Muscle of leg (tissue), 11 donors: ENCODE results near the gene GATAD1. TPM values are rescaled to one million over a fixed set of nuclear protein-coding genes. Genes with fewer than 3 reads are reported as not detected.

Experiments used
- DNase-seq: peaks from one replicate; pipeline ENCODE4 v3.0.0; 2013
- H3K27ac ChIP-seq: one replicate; pipeline ENCODE4 v1.5.1; 2013; ENCODE audit warnings: mild to moderate bottlenecking, low read length, control low read depth
- H3K27me3 ChIP-seq: one replicate; pipeline ENCODE4 v1.6.1; 2013; ENCODE audit warnings: low read length; ENCODE audit not compliant: control insufficient read depth, insufficient read depth
- H3K36me3 ChIP-seq: one replicate; pipeline ENCODE4 v1.6.1; 2013; ENCODE audit warnings: low read length; ENCODE audit not compliant: control insufficient read depth, insufficient read depth
- H3K4me1 ChIP-seq: one replicate; pipeline ENCODE4 v1.6.1; 2013; ENCODE audit warnings: low read length; ENCODE audit not compliant: control insufficient read depth, insufficient read depth
- H3K4me3 ChIP-seq: one replicate; pipeline ENCODE4 v1.5.1; 2013; ENCODE audit warnings: low read length, control low read depth
- H3K9me3 ChIP-seq: replicated peaks from 2 replicates; pipeline ENCODE4 v1.6.1; 2013; ENCODE audit warnings: low read depth, low read length; ENCODE audit not compliant: control insufficient read depth
- WGBS: methylation state at CpG from one replicate; pipeline ENCODE4 v1.1.5; 2013; ENCODE audit warnings: missing lambda C conversion rate; ENCODE audit not compliant: insufficient coverage; 5-methylcytosine and 5-hydroxymethylcytosine counted together
- polyA plus RNA-seq, 8 donors: library from polyadenylated mRNA; unstranded; fragments of 120-200 nt; gene quantifications; one replicate each; pipeline versions ENCODE4 v1.2.1 to v1.2.3, GENCODE V29; 2013; ENCODE audit warnings: inconsistent platforms in 1 of 8, low replicate concordance in 1 of 8; ENCODE audit not compliant: insufficient read length in 8 of 8, insufficient read depth in 1 of 8
- total RNA-seq: library from RNA; stranded (reverse); fragments of 120-200 nt; gene quantifications from one replicate; pipeline ENCODE4 v1.2.4, GENCODE V29; 2013

The GATAD1 gene
- total and polyA plus RNA-seq, 9 donors: 16.9 to 29.1 (median 22.3) TPM

DNA sequence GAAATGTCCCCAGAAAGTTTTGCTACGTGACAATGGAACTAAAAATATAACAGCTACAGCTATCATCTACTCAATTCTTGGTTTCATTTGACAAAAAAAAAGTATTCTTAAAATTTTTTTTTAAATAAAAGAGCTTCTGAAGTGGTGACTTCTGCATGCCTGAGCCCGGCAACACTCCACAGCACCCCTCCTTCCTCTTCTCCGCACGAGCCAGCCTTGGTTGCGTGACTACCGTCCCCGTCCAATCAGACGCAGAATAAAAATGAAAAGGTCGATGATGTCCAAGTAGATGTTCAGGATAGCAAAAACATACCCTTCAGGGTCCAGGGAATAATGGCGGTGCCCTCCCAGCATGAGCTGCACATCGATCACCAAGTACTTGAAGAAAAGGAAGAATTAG is 34.5 kb upstream of the GATAD1 start:
- no peaks in the 10 kb centered on the region for H3K4me1 ChIP-seq
- no peaks in the 10 kb centered on the region for H3K36me3 ChIP-seq
- no peaks in the 10 kb centered on the region for H3K9me3 ChIP-seq
- no peak overlapping the region for H3K4me3 ChIP-seq
- no peak for DNase-seq
- 78% methylated on average over 3 of the region's 11 CpGs for WGBS
- H3K27me3 ChIP-seq: peaks cover 2% of the 10 kb centered on the region
- H3K27ac ChIP-seq: no peak overlapping the region

DNA sequence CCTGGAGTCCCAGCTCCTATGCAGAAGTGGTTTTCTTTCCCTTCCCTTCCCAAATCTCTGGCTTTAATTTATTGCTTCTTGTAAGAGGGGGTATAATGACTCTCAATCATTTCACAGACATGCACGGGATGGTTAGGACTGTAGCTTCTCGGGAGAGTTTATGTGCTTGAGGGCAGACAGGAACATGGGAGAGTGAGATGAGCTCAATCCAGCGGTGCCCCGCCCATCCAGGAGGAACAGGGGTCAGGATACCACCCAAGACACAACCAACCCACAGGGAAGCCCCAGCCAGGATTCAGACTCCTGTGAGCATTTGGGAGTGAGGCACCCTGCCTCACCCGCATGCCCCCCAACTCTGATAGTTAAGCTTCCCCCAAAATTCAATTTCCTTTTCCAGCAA is 33.7 kb upstream of the GATAD1 start:
- Histone ChIP-seq H3K36me3 (no peaks in the 10 kb centered on the region), H3K27ac (no peak overlapping the region), H3K4me1 (no peaks in the 10 kb centered on the region), H3K27me3 (peaks cover 2% of the 10 kb centered on the region), H3K4me3 (no peak overlapping the region), H3K9me3 (no peaks in the 10 kb centered on the region)
- no peak for DNase-seq
- WGBS: 83% methylated on average over 1 of the region's 5 CpGs

DNA sequence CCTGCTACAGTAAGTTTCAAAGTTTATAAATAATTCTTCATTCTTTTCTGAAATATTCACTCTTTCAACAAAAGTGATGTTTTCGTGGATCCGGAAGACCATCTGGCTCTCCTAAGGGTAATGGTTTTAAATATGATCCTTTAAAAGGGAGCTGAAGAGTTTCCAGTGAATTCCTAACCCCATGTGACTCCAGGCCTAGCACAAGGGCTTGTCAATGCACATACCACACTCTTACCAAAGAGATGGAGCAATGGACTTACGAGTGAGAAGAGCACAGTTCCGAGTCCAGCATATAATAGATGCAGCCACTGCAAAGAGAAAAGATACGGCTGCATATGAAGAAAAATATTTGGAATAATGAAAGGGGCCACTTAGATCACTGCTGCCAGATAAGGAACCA is 32.1 kb upstream of the GATAD1 start:
- no peaks in the 10 kb centered on the region for H3K4me1 ChIP-seq
- H3K4me3 ChIP-seq: no peak overlapping the region
- no peaks in the 10 kb centered on the region for H3K9me3 ChIP-seq
- WGBS: 87% methylated on average over 3 of the region's 5 CpGs
- DNase-seq: no peak
- H3K27me3 ChIP-seq: peaks cover 2% of the 10 kb centered on the region
- H3K36me3 ChIP-seq: no peaks in the 10 kb centered on the region
- no peak overlapping the region for H3K27ac ChIP-seq

DNA sequence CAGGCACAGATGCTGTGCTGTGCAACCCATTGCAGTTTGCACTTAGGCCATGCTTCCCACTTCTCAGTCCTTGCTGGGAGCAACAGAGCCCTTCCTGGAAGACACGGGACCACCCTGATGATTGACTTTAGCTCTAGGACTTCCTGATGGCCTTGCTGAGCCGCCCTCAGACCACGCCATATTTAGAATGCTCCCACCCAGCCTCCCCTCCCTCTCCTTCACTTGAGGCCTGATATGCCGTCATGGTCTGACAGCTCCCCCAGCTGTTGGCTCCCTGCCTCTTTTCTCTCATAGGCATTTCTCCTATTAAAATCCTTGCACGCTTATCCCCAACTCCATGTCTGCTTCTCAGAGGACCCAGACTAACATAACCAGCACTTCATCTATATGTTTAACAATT is 29.4 kb upstream of the GATAD1 start:
- no peaks in the 10 kb centered on the region for H3K9me3 ChIP-seq
- H3K4me1 ChIP-seq: no peaks in the 10 kb centered on the region
- no peaks in the 10 kb centered on the region for H3K36me3 ChIP-seq
- H3K4me3 ChIP-seq: no peak overlapping the region
- H3K27ac ChIP-seq: no peak overlapping the region
- peaks cover 2% of the 10 kb centered on the region for H3K27me3 ChIP-seq
- WGBS: 64% methylated on average over 5 of the region's 5 CpGs
- DNase-seq: no peak

DNA sequence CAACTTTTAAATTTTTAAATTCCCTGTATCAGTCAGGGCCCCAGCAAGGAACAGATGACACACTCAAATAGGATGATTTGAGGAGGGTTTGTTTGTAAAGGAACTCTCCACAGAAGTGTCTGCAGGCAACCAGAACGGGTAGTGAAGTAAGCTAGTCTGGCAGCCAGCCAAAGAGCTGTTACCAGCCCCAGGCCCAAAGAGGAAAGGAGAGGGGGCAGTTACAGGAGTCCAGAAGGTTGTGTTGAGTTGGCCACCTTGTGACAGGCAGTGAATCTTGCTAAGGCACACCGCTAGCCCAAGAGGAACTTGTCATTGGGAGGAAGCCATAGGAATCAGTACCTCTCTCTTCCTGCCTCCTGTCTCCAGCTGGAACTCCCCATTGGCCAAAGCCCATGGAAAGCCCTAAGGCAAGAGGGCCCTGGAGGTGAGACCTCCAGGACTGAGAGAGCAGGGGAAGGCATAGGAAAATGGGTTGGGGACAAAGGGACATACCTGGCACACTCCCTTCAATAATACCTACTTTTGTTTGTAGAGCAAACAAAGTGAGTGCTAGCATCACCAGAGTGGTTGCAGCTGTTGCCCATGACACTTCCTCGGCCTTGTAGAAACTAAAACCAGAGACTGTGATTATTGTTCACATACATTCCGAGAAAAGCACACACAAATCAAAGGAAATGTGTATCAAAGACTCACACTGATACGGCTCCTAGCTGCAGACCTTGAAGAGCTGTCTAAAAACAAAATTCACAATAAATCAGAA is 25.4 kb upstream of the GATAD1 start:
- H3K27me3 ChIP-seq: peaks cover 6% of the 10 kb centered on the region
- no peak overlapping the region for H3K27ac ChIP-seq
- no peak for DNase-seq
- no peaks in the 10 kb centered on the region for H3K36me3 ChIP-seq
- H3K4me1 ChIP-seq: peaks cover 3% of the 10 kb centered on the region
- H3K9me3 ChIP-seq: no peaks in the 10 kb centered on the region
- 0% methylated on average over 1 of the region's 5 CpGs for WGBS
- H3K4me3 ChIP-seq: no peak overlapping the region

DNA sequence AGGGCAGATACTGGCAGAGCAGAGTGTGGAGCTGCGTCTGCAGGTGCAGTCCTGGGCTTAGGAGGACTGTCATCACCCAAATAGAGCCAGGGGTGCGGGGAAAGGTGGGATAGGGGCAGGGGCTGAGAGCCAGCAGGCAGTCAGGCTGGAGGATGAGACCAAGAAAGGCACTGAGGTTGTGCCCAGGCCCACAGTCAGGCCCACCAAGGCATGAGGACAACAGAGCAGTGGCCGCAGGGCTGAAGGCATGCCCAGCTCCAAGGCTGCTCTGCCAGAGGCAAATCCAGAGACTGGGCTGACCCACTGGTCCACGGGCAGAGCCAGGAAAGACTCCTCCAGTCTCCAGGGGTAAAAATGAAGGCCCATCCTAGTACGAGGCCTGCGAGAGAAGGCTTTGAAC is 24.4 kb upstream of the GATAD1 start:
- 90% methylated on average over 4 of the region's 6 CpGs for WGBS
- H3K27ac ChIP-seq: no peak overlapping the region
- H3K27me3 ChIP-seq: peaks cover 6% of the 10 kb centered on the region
- H3K9me3 ChIP-seq: no peaks in the 10 kb centered on the region
- H3K4me1 ChIP-seq: peaks cover 3% of the 10 kb centered on the region
- DNase-seq: no peak
- no peak overlapping the region for H3K4me3 ChIP-seq
- H3K36me3 ChIP-seq: no peaks in the 10 kb centered on the region

DNA sequence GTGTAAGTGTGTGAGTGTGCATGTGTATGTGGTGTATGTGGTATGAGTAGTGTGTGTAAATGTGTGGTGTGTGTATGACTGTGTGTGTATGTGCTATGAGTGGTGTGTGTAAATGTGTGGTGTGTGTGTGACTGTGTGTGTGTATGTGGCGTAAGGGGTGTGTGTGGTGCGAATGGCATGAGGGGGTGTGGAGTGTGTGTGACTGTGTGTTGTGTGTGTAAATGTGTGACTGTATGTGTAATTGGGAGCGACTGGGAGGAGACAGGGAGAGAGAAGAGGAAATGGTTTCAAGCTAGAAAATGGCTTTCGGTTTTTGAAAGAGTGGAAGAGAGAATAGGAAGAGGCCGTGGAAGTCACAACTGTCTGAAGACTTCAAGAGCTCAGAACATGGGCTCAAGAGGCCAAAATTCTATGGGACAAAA is 23.6 kb upstream of the GATAD1 start:
- WGBS: 64% methylated on average over 5 of the region's 5 CpGs
- Histone ChIP-seq H3K36me3 (no peaks in the 10 kb centered on the region), H3K27me3 (peaks cover 6% of the 10 kb centered on the region), H3K27ac (no peak overlapping the region), H3K4me3 (no peak overlapping the region), H3K4me1 (peaks cover 3% of the 10 kb centered on the region), H3K9me3 (no peaks in the 10 kb centered on the region)
- no peak for DNase-seq

DNA sequence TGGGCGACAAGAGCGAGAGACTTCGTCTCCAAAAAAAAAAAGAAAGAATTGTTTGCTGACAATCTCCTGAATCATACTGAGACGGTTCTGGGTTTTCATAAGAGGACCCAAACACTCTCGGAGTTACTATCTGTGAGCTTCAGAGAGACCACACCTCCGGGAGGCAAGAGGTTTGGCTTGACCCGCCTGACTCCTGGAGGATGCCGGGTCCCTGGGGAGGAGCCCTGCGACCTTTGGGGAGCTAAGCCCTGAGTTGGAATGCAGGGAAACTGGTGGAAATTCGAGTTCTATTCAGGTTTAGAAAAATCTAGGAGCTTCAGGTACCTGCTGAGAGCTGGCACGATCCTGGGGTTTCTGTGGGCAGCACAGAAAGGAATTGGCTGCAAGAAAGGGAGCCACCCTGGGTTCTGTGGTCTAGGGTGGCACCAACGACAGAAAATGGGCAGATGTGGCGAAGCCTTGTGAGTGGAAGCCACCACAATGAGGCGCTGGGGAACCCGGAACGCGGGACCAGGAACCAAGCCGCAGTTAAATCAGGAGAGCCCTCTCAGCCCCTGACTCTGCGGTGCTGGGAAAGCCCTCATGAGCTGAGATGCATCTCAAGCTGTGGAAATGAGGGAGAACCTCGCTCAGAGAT is 21.9 kb upstream of the GATAD1 start:
- peaks cover 6% of the 10 kb centered on the region for H3K27me3 ChIP-seq
- H3K27ac ChIP-seq: no peak overlapping the region
- H3K4me3 ChIP-seq: no peak overlapping the region
- DNase-seq: no peak
- 54% methylated on average over 19 of the region's 20 CpGs for WGBS
- H3K36me3 ChIP-seq: no peaks in the 10 kb centered on the region
- H3K4me1 ChIP-seq: peaks cover 3% of the 10 kb centered on the region
- no peaks in the 10 kb centered on the region for H3K9me3 ChIP-seq

DNA sequence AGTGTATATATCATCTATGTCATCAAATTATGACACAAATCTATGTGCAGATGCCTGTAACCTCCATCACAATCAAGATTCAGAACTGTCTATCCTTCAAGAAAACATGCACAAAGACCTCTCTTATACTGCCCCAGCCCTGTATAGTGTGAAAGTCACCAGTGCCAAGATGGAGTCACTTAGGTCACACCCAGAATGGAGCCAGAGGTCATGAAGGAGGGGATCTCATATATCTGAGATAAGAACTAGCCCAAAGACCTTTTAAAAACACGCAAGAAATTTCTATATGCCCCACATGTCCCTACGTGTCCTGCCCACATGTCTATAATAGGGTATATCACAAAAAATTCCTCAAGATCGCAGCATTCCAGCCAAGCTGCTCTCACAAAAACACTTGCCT is 20.1 kb upstream of the GATAD1 start:
- H3K4me3 ChIP-seq: no peak overlapping the region
- peaks cover 6% of the 10 kb centered on the region for H3K27me3 ChIP-seq
- 100% methylated on average over 3 of the region's 3 CpGs for WGBS
- H3K27ac ChIP-seq: no peak overlapping the region
- DNase-seq: no peak
- H3K4me1 ChIP-seq: peaks cover 3% of the 10 kb centered on the region
- no peaks in the 10 kb centered on the region for H3K36me3 ChIP-seq
- H3K9me3 ChIP-seq: no peaks in the 10 kb centered on the region

DNA sequence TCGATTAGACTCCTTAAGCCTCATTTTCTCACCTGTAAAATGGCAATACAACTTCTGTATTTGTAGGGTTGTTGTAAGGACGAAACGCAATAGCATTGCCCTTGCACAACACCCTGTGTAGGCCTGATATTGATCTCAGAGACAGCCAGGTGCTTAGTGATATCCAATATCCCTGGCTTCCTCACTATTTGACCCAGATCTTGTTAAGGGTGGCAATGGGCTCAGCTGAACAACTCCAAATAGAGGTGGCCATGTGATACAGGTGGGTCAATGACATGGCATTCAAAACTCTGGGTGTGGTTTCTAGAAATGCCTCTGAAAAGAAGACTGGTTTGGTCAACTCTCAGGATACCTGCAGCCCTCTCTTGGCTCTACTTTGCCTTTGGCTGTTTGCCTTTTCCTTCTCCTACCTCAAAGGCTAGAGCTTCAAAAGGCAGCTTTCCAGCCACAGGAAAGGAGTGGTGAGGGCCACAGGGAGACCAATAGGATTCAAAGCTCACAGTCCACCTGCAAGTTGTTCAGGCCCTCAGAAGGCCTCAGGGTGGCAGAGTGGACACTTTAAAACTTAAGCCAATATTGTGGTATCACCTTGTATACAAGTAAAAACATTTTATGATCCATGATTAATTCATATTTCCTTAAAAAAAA is 14.9 kb upstream of the GATAD1 start:
- H3K4me1 ChIP-seq: no peaks in the 10 kb centered on the region
- no peaks in the 10 kb centered on the region for H3K27me3 ChIP-seq
- no peaks in the 10 kb centered on the region for H3K36me3 ChIP-seq
- H3K4me3 ChIP-seq: no peak overlapping the region
- no peaks in the 10 kb centered on the region for H3K9me3 ChIP-seq
- WGBS: no CpG with 5 or more reads among the region's 3 CpGs
- H3K27ac ChIP-seq: no peak overlapping the region
- no peak for DNase-seq
